Measurements from ENCODE around the gene DEFB128.

GRCh38 chr20:189611-190010 lies at the start of gene DEFB128:
- TF ChIP-seq ZNF274 (IDR thresholded peaks at IDR 0.05; ENCODE audit: low read depth, low read length) (no peak), YY1 (IDR thresholded peaks at IDR 0.05; ENCODE audit: insufficient read depth, insufficient read length) (no peak)
